ENCODE results near the gene KIFC3.

DNA sequence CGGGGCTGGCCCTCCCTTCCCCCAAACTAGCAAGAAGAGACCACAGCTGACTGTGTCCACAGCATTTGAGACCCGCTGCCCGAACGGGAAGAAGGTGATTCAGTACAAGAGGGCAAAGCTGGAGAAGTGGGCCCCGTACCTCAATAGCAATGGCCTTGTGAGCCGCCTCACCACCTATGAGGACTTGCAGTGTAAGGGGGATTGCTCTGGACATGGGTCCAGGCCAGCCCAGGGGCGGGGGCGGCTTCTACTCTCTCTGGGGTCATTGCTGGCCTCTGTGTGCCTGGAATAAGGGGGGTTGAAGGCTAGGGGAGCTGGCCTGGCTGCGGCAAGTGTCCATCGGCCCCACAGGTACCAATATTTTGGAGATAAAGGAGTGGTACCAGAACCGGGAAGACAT is 79.6 kb downstream of the KIFC3 start:
- no peak for TF ChIP-seq POLR2A (IDR thresholded peaks at IDR 0.05)
- no peak for TF ChIP-seq EP300 (IDR thresholded peaks at IDR 0.05)
- TF ChIP-seq CTCF (IDR thresholded peaks at IDR 0.05), result no peak
